ENCODE results near the gene NF2. TPM values are rescaled to one million over a fixed set of nuclear protein-coding genes. Genes with fewer than 3 reads are reported as not detected.
A peak's percentile ranks its signal among the peaks of the same experiment; 100 is the strongest.

Gene NF2
- total RNA-seq, 1 experiment from 2014 or later = 199 TPM

DNA sequence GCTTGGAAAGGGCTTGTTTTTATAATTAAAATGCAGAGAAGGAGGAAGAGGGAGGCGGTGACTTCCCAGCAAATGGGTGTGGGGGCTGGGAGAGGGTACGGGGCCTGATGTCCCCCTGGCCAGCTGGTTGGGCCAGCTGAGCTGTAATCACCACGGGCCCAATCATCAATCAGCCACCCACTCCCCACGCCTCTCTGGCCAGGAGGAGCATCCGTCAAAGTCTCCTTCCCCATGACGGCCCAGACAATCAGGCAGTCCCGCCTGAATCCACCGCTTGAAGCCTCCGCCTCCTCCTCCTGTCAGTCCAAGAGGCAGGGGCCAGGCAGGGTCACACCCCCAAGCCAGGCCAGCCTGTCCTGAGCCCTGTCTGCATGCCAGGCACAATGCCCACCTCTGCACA is 103.1 kb downstream of the NF2 start:
- no peak for DNase-seq (ENCODE audit: low read depth)
- in situ Hi-C loops (cut with HindIII; ENCODE audit: low pct_unique_long_range_greater_than_20kb, low sequenced_read_pairs) = no loop called here

DNA sequence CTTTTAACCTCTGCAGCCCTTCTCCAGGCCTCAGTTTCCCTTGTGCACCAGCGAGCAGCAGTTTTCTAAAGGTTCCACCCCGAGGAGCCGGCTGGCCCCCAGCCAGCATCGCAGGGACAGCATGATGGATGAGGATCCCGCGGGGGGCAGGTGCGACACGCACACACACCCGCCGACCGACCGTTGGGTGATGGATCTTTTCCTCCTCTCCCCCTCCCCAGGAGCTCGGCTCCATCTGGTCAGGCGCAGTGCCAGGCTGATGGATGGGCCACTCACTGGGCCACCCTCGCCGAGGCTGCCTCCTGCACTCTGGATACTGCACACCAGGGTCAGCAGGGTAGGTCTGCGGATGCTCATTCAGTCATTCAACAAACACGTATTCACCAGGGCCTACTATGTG is 103.6 kb downstream of the NF2 start:
- in situ Hi-C loops (cut with HindIII; ENCODE audit: low pct_unique_long_range_greater_than_20kb, low sequenced_read_pairs) = no loop called here
- no peak for DNase-seq (ENCODE audit: low read depth)

DNA sequence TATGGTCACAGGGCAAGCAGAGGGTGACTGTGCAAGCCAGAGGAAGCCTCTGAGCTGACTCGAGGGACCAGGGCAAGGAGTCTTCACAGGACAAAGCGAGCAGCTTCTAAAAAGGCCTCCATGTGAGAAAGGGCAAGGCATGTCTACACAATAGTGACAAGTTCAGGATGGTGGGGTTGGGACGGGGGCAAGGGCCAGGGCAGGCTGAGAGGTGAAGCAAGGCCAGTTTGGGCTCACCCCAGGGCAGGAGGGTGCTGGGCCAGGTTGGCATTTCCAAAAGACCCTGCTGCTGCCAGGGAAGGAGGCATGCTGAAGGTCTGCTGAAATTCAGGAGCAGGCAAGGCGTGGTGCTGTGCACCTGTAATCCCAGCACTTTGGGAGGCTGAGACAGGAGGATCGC is 104.0 kb downstream of the NF2 start:
- in situ Hi-C loops (cut with HindIII; ENCODE audit: low pct_unique_long_range_greater_than_20kb, low sequenced_read_pairs) = no loop called here
- no peak for DNase-seq (ENCODE audit: low read depth)

DNA sequence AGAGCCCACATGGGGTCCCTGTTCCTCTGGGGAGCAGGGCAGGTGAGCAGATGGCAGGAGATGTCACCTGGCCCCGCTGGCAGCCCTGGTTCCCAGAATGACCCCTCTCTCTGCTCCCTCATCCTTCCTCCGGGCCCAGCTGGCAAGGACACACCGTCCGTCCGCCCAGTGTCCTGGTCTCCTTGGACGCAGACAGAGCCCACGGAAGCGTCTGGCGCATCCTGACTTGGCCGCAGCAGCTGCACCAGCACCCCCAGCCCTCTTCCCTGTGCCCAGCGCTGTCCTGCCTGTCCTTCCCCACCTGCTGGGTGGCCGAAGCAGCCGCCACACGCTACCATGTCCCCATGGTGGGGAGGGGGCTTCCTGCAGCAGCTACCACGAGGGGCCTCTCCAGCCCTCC is 106.8 kb downstream of the NF2 start:
- in situ Hi-C loops (cut with HindIII; ENCODE audit: low pct_unique_long_range_greater_than_20kb, low sequenced_read_pairs) = no loop called here
- no peak for DNase-seq (ENCODE audit: low read depth)

DNA sequence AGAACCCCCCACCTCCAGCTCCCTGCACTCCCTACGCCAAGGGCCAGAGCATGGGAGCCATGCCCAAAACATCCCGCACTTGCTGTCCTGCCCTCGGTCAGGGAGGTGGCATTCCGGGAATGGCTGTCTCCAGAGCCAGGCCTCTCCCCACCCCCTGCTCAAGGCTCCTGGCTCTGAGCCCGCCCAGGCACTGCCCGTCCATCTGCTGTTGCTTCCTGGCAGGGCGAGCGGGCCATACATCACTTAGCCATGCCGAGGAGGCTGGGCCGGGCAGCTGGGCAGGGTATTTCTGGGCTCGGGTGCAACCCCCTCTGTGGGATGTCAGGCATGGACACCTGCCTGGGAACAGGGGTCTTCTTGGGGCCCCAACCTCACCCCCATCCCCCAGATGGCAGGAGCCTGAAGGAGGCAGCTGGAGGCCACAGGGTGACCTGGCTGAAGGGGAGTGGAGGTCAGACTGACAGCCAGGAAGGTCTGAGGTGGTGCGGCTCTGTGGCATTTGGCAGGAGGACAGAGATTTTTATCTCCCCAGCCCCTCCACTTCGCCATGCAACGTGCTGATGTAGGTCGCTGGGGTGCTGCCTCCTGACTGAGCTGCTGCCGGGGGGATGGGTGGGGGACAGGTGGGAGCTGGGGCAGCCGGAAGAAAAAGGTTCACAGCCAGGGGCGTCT is 107.6 kb downstream of the NF2 start:
- DNase-seq (ENCODE audit: low read depth) = no peak
- in situ Hi-C loops (cut with HindIII; ENCODE audit: low pct_unique_long_range_greater_than_20kb, low sequenced_read_pairs) = no loop called here

DNA sequence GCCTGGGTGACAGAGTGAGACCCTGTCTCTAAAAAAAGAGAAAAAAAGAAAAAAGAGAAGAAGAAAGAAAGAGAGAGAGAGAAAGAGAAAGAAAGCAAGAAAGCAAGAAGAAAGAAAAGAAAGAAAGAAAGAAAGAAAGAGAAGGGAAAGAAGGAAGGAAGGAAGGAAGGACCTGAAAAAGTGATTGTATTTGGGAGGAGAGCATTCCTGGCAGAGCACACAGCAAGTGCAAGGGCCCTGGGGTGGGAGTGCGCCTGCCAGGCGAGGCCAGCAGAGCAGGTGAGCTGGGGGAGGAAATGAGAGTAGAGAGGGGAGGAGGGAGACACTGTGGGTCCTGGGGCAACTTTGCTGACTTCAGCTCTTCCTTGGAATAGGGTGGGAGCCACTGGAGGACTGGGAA is 108.7 kb downstream of the NF2 start:
- DNase-seq (ENCODE audit: low read depth) = no peak
- in situ Hi-C loops (cut with HindIII; ENCODE audit: low pct_unique_long_range_greater_than_20kb, low sequenced_read_pairs) = no loop called here

DNA sequence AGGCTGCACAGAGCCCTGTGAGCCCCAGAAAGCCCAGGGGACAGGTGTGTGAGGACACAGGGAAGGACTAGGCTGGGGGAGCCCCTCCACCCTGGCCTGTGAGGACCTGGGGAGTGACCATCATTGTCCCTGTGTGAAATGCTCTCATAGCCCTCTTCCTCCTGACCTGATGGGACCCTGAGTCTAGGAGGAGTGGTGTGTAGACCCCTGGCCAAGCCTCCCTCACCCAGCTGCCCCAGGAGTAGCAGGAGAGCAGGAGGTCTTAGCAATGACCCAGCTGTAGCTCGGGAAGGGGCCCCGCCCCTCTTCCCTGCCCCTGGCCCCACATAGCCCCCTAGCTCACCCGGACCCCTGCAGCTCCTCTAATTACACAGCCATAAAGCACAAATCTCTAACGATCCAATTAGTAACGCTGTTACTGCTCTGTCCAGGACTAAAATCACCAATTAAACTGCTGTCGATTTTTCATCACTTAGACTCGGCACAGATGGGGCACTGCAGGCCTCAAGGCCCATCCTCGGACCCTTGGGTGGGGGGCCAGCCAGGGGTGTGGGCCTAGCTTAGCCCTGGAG is 109.8 kb downstream of the NF2 start:
- in situ Hi-C loops (cut with HindIII; ENCODE audit: low pct_unique_long_range_greater_than_20kb, low sequenced_read_pairs) = no loop called here
- DNase-seq (ENCODE audit: low read depth) = no peak

DNA sequence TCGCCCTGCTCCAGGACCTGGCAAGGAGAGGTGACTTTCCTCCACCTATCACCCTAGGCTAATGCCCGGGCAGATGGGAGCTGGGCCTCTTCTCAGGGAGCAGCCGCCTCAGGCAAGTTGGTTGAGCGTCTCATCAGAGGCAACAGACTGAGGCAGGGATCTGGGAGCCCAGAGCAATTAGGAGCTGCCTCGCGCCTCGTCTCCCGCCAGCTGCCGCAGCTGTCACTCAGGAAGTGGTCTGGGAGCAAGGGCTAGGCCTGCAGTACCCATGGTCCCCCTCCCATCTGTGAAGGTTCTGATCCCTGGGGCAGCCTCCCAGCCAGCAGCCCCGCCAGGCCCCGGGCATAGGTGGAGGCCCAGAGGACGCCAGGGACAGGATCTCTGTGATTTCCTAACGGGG is 111.8 kb downstream of the NF2 start:
- DNase-seq (ENCODE audit: low read depth) = no peak
- in situ Hi-C loops (cut with HindIII; ENCODE audit: low pct_unique_long_range_greater_than_20kb, low sequenced_read_pairs) = no loop called here

DNA sequence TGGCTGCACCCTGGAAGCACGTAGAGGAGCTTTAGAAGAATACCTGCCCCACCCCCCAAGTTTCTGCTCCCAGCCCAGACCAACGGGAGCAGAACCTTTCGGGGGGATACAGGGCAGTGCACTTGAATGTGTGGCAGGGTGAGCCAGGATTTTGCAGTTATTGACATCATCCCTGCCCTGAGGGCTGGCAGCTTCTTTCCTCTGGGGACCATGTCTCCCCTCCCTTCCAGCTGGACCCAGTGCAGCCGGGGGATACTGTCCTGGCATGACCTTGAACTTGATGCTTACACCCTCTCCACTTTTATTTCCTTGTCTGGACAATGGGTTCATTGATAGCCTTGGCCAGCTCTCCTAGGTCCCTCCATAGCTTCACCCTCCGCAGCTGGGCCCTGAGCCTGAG is 112.3 kb downstream of the NF2 start:
- no peak for DNase-seq (ENCODE audit: low read depth)
- in situ Hi-C loops (cut with HindIII; ENCODE audit: low pct_unique_long_range_greater_than_20kb, low sequenced_read_pairs) = no loop called here

DNA sequence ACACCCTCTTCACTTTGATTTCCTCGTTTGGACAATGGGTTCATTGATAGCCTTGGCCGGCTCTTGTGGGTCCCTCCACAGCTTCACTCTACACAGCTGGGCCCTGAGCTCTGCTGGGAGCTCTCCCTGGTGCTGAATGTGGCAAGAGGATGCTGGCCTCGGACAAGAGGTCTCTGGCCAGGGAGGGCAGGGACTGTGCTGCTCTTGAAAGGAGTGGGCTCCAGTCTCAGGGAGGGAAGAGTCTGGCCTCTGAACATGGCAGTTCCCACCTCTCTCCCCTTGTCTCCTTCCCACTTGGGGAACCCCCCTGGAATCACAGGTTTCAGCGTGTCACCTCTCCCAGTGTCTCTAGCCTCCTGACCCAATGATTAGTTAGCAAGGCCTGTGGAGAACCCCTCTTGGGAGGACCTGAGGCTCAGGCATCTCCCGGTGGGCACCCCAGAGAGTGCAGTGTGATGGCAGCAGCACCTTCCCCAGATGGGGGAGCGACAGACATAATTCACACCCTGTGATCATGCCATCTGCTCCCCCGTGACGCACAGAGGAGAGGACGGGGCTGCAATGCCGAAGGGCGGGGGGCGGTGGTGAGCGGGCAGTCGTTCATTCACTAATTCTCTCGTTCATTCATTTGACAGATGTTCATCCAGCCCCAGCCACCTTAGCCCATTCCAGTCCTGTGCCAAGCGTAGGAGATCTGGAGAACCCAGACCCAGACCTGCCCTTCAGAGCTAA is 113.5 kb downstream of the NF2 start:
- in situ Hi-C loops (cut with HindIII; ENCODE audit: low pct_unique_long_range_greater_than_20kb, low sequenced_read_pairs) = no loop called here
- DNase-seq (ENCODE audit: low read depth) = peak; percentile 56

DNA sequence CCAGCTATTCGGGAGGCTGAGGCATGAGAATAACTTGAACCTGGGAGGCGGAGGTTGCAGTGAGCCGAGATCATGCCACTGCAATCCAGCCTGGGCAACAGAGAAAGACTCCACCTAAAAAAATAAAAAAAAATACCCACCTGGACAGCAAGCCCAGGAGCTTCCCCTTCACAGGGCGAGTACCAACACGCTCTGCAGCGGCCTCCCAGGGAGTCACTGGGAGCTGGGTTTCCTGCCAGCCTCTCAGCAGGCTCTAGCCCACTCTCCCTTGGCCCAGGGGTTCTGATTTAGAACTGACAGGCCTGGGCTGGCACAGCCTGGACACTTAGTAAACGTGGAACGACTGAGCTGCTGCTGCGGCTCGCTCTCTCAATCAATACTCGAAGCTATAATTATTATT is 114.4 kb downstream of the NF2 start:
- in situ Hi-C loops (cut with HindIII; ENCODE audit: low pct_unique_long_range_greater_than_20kb, low sequenced_read_pairs) = no loop called here
- no peak for DNase-seq (ENCODE audit: low read depth)

DNA sequence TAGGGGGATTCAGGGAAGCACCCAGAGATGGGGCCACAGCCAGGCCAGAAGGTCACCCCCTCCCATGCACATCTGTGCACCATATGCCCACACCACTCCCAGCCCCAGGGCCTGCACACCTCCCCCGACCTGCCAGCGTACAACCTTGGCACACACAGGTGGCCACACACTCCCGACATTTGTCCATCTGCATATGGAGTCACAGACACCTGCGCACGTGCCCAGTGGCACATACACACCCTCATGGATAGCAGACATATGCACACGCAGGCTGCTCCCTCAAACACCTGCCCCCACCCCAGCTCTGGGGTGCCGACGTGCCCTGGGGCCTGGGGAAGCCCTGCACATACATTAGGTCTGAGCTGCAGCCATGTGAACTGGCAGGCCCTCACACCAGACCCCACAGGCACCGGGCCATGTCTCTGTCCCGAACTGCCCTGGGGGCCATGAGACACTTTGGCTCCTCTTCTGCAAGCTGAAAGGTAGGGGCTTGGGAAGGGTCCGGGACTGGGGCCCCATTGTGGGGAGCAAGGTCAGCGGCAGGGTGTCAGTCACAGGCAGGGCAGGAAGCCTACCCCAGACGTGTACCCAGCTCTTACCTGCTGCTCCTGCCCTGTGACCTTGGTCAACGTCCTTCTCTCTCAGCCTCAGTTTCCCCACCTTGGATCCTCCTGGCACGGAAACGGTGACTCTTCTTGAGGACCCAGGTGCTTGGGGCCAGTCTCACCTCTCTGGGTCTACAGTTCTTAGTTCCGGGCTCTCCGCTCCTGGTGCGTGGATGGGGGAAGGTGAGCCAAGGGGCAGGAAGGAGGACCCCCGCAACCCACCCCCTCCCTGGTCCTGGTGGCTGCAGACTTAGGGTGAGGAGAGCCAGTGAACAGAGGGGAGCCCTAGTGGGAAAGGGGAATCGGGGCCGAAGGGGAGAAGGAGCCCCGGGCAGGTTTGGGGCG is 115.8 kb downstream of the NF2 start:
- in situ Hi-C loops (cut with HindIII; ENCODE audit: low pct_unique_long_range_greater_than_20kb, low sequenced_read_pairs) = no loop called here
- DNase-seq (ENCODE audit: low read depth) = no peak

DNA sequence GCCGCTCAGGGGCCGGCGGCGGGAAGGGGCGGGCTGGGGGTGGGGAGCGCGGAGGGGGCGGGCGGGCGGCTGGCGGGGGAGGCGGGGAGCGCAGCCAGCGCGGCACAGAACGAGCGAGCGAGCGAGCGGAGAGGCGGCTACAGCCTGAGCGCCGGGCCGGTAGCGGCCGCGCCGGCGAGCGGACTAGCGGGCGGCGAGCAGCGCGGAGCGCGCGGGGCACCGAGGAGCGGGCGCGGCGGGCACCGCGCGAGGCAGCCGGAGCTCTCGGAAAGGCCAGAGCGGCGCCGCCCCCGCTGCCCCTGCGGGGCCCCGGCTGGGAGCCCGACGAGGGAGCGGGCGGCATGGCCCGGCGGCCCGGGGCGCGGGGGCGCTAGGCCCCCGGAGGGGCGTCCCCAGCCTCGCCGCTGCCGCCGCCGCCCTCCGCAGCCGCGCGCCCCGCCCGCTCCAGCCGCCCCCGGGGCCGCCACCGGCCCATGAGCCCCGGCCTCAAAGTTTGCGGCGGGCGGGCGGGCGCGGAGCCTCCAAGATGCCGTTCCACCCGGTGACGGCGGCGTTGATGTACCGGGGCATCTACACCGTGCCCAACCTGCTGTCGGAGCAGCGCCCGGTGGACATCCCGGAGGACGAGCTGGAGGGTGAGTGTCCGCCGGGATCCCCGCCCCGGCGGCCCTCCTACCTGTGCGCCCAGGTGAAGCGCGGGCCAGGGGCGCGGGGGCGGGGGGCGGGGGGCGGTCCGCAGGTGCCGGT is 116.6 kb downstream of the NF2 start, which contains the start of gene CABP7:
TSS of gene CABP7 (plus strand) at position 105 of the 747 bp plus-strand sequence. CDS start at position 527, 422 bp downstream.
- no peak for DNase-seq (ENCODE audit: low read depth)
- in situ Hi-C loops (cut with HindIII; ENCODE audit: low pct_unique_long_range_greater_than_20kb, low sequenced_read_pairs) = no loop called here

DNA sequence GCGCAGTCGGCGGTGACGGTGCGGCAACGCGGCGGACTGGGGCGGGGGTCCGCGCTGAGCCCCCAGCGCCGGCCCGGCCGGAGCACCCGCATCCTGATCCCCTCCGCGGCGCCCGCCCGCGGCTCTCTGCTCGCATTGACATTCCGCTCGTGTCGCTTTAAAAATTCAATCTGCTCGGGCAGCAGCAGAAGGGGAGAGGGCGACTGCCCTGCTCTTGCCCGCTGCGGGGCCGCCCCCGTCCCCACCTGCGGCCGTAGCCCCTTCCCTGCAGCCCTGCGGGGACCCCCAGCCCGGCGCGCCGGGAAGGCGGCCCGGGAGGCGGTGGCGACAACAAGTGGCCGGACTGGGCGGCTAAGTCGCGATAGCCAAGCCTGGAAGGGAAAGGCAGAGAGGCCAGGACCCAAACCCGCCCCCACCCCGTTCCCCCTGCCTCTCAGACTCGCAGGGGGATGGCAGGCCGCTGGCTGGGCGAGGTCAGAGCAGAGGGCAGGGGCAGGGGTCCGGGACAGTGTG is 117.4 kb downstream of the NF2 start:
- in situ Hi-C loops (cut with HindIII; ENCODE audit: low pct_unique_long_range_greater_than_20kb, low sequenced_read_pairs) = no loop called here
- no peak for DNase-seq (ENCODE audit: low read depth)

DNA sequence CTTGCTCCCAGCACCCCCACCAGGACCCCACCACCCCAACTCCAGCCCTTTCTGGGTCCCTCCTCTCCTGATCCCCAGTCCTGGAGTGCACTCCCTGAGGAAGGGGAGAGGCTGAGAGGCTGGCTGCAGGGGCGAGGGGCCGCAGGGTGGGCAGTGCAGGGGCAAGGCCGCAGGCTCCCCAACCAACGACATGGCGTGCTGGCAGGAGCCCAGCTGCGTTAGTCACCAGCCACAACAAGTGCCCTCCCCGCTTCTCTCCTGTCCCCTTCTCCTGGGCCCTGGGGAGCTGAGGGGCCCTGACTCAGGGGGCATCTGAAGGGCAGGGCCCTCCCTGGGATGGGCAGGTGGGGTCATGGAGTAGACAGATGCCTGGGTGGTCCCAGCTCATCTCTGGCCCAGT is 118.7 kb downstream of the NF2 start:
- DNase-seq (ENCODE audit: low read depth) = no peak

DNA sequence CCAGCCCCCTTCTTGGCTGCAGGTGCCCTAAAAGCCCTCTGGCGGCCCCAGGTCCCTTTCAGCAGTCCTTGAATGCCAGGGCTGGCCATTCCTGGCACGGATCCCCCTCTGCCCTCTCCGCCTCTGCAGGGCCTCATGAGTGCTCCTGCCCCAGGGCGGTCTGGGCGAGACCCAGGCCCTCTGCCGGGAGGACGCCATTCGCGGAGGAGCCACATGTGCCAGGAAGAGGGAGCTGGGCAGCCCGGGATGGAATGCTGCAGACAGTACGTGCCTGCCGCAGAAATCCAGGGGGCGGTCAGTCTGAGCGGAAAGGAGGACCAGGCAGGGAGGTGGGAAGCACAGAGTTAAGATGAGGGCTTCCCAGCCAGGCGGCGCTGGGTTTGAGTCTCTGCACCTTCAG is 119.2 kb downstream of the NF2 start:
- DNase-seq (ENCODE audit: low read depth) = no peak
- in situ Hi-C loops (cut with HindIII; ENCODE audit: low pct_unique_long_range_greater_than_20kb, low sequenced_read_pairs) = no loop called here

More for the DNA sequence above, 118.7 kb downstream of the NF2 start:
- in situ Hi-C loops (cut with HindIII; ENCODE audit: low pct_unique_long_range_greater_than_20kb, low sequenced_read_pairs) = no loop called here

DNA sequence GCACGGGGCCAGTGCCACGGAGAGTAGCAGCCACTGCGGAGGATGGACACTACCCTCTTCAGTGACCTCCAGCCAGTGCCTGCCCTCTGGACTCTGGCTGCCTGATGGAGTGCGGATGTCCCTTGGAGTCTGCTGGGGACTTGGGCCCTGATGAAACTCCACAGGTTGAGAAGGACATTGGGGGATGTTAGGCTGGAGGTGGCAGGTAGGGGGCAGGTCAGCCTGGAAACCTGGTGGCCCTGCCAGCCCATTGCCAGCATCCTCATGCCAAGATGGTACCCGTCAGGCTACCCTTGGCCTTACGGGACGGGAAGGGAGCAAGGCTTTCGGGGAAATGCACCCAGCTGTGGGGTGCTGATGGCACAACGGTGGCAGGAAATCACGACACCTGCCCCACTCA is 120.3 kb downstream of the NF2 start:
- in situ Hi-C loops (cut with HindIII; ENCODE audit: low pct_unique_long_range_greater_than_20kb, low sequenced_read_pairs) = no loop called here
- DNase-seq (ENCODE audit: low read depth) = no peak

DNA sequence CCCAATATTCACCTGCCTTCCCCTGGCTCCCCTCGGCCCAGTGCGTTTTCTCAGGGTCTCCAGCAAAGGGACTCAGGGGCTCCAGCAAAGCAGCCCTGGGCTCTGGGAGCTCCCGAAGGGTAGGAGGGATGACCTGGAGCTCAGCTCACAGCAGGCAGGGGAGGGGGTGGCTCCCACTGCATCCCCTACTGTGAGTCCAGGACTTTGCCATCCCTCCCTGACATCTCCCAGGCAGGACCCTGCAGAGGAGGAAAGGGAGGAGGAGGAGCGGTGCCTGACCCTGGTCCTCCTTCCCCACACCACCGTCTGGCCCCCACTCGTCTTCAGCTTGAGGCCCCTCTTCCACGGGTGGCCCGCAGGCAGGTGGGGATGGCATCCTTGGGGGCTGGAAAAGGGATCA is 121.4 kb downstream of the NF2 start:
- in situ Hi-C loops (cut with HindIII; ENCODE audit: low pct_unique_long_range_greater_than_20kb, low sequenced_read_pairs) = no loop called here
- DNase-seq (ENCODE audit: low read depth) = no peak

Measured in Caki2 (cell line).